HG03025 (cell line): ENCODE data around the gene PRXL2C.
"Not testable (repeated sequence)": the region's sequence is repeated elsewhere in the genome, so short reads cannot be mapped to it uniquely, and the experiment has no call there.

ENCODE experiments used
- ATAC-seq: cut with Tn5 transposase; IDR thresholded peaks from one replicate; pipeline ENCODE4 v1.9.1; 2021; ENCODE audit warnings: mild to moderate bottlenecking, moderate library complexity; ENCODE audit not compliant: unreplicated experiment, low FRiP score

The PRXL2C gene

DNA sequence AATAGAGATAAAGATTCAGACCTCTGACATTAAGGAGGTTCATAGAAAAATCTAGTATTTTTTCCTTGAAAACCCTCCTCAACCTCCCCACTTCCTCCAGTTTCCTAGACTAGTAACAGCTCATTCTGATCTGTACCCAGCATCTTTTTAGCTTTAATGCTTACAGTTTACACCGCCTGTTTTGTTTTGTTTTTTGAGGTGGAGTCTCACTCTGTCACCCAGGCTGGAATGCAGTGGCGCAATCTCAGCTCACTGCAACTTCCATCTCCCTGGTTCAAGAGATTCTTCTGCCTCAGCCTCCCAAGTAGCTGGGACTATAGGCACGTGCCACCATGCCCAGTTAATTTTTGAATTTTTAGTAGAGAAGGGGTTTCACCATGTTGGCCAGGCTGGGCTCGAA is 40.5 kb downstream of the PRXL2C start:
- ATAC-seq, result not testable (repeated sequence)

DNA sequence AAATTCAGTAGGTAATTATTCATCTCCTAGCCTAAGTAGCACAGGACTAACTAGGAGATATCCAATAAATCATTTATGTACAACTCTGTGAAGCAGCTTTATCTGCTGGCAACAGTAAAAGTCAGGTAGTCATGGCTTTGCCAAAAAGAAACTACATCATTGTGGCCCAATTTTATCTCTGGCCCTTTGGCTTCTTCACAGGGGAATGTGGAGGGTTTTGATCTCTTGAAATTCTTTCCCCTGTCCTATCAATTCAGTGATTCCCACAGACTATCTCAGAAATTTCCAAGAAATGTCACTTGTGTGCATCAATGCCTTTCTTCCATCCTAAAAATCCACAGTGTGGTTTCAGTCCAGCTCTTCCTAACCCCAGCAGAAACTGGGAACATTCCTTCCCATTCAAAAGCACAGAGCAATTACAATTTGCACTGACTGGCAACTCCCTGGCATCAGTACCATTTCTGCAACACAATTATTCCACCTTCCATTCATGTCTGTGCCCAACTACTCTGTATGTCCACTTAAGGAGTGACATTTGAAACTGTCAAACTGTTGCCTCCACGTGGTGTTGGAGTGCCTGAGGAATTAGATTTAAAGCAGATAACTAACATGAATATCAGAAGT is 42.0 kb downstream of the PRXL2C start:
- ATAC-seq, result no peak

DNA sequence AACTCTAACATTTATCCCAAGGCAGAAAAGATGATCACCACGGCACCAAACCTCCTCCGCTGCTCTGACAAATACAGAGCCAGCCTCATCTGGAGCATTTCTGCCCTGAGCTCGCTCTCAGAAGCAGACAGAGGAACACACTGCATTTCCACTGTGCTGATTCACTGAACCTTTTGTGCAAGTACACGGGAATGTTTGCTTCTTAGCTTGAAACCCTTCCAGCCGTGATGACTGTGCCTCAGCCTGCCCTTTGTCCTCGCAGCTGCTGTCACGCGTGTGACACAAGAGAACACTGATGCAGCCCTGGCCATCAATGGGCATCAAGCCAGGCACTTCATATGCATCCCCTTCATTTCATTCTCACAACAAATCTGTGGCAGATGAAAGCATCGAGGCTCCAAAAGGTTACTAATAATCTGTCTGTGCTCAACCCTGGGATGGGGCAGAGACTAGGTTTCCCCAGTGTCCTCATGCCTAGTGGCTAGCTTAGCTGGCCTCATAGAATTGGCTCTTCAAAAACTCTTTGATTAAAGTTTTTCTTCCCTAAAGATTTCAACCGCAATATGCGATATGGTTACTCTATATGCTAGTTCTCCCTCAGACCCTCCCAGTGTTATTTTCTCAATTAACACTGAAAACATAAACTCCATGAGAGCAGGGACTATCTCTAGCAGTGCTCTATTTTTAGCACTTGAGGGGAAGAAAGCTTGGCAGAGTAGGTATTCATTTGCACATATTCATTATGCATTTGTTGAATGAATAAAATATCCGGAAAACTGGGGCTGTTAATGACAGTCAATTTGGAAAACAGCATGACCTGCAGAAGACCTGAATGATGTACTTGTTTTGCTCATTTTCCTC is 42.8 kb downstream of the PRXL2C start:
- no peak for ATAC-seq

DNA sequence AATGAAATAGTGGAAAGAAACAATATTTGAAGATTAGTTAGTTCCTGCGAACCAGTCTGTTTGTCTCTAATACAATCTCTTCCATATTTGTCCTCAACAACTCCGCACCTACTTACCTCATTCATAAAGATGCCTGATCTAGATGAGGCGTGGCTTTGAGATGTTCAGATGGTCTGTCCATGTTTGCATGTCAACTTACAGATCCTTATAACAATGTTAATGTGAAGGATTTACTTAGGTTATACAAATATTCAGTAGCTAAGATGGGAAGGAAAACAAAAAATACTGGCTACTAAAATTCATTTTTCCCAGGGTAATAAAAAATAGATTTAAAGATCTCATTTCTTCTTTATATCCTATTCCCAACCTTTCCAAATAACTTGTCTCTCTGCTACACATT is 43.8 kb downstream of the PRXL2C start:
- no peak for ATAC-seq

DNA sequence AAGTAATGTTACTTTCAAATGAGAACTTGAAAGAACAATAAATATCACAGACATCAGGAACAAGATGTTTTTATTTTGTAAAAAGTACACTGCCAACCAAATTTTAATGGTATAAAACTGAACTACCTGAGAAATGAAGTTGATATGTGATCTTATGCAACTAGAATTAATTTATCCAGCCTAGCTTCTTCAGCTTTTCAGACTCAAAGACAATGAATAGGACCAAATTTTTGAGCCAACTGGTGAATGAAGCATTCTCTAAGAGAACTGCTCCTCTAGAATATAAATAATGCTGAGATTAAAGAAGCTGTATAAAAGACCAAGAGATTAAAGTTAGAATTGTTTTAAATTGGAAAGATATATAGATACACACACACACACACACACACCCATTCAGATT is 45.4 kb downstream of the PRXL2C start:
- ATAC-seq, result no peak

DNA sequence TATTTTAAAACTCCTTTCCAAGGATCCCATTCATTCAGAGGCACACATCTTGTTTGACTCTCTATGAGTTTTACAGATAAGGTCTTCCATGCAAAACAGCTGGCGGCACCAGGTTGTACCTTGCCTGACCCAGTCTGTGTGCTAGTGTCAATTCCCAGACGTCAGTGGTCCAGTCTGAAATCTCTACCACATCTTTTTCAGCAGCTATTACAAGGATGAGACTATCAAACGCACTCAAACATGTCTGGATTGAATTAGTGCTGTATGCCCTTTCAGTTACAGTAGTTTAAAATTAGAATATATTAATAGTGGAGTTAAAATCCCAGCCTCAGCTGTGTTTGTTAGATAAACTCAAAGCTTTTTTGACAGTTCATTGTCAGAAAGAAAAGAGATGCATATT is 47.1 kb downstream of the PRXL2C start:
- no peak for ATAC-seq

DNA sequence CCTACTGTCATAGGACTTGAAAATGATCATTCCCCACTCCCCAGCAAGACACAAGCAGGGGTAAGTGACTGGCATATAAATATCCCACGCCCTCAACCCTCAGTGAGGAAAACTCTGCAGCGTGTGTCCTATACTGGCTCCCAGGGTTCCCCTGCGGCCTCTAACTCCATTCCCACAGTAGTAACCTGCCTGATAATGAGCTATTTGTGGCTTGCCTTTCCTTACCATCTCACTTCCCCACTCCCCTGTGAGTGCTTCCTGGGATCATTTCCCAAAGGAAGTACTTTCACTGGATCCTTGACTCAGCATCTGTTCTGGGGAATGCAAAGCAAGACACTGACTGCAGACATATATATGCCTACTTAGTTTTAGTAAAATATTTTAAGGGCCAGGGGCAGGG is 49.8 kb downstream of the PRXL2C start:
- ATAC-seq, result no peak

DNA sequence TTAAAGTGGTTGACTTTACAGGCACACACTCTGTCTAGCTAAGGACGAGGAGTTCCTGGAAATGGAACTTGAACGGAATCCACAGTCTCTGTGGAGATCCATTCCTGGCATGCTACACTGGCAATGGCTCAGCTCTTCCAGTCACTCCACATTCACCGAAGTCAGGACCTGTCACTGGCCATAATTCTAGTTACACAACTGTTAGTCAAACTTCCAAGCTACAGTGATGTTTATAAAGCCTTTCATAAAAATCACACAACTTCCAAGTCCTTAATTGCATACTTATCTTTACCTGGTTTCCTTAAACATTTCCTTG is 51.2 kb downstream of the PRXL2C start:
- no peak for ATAC-seq

DNA sequence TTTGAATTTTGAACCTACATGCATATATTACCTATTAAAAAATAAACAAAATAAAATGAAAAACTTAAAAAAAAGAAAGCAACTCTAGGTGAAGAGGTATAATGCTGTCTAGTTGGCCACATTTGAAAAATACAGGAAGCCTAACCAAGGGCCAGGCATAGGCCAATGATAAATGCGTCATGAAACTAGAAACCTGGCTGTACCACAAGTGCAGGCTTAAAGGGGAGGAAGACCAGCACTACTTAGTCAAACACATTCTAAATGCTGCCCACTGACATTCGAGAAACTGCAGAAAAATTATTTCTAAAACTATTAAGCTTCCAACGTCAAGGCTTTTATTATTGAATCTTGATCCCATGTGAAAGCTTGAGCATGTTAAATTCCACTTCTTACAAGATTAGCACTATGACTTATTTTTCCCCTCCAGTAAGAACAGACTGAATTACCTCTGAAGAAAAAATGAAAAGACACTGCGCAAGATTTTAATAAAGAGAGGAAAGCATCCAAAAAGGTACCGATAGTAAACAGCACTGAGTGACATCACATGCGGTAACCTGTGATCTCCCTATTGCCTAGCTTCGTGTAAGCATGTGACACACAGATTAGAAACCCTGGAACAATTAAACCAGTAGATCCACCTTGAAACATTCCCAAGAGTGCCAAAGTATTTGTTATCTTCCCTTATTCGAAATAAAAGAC is 51.7 kb downstream of the PRXL2C start:
- ATAC-seq, result no peak

DNA sequence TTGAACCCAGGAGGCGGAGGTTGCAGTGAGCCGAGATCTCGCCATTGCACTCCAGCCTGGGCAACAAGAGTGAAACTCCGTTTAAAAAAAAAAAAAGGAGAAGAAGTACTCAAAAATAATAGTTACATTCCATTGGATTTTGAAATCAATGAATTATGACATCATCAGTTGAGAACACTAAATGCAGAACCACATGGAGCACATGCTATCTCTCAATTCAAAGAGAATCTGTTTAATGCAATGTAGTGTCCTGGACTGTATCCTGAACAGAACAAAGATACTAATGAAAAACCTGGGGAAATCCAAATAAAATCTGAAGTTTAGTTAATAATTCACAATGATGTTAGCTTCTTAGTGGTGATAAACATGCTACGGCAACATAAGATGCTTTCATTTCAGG is 55.8 kb downstream of the PRXL2C start:
- ATAC-seq, result no peak

DNA sequence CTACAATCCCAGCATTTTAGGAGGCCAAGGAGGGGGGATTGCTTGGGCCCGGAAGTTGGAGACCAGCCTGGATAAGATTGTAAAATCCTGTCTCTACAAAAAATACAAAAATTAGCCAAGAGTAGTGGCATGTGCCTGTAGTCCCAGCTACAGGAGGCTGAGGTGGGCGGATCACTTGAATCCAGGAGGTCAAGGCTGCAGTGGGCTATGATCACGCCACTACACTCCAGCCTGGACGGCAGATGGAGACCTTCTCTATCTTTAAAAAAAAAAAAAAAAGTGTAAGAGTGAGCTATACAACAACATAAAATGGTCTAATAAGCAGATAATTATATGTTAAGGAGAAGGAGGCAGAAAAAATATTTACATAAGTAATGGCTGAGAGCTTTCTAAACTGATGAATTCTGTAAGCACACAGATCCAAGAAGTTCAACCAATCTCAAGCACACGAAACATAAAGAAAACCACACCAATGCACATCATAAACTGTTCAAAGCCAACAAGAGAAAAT is 58.5 kb downstream of the PRXL2C start:
- no peak for ATAC-seq
